Fibroblast of lung (primary cell): ENCODE measurements around the gene GAD1.

Experiments used
- CTCF ChIP-seq, 2 donors: IDR thresholded peaks in 1 of 2; conservative IDR thresholded peaks in 1 of 2; 1 replicate in 1 of 2; 2 replicates in 1 of 2; pipeline ENCODE4 v1.5.1; 2011 to 2012; ENCODE audit warnings: low read length in 2 of 2, control low read depth in 1 of 2, inconsistent platforms in 1 of 2, low read depth in 1 of 2, mild to moderate bottlenecking in 1 of 2
- EZH2 ChIP-seq: IDR thresholded peaks from 2 replicates; pipeline ENCODE4 v1.5.1; 2012; ENCODE audit warnings: low read length, control low read depth, mild to moderate bottlenecking; ENCODE audit errors: missing control alignments

DNA sequence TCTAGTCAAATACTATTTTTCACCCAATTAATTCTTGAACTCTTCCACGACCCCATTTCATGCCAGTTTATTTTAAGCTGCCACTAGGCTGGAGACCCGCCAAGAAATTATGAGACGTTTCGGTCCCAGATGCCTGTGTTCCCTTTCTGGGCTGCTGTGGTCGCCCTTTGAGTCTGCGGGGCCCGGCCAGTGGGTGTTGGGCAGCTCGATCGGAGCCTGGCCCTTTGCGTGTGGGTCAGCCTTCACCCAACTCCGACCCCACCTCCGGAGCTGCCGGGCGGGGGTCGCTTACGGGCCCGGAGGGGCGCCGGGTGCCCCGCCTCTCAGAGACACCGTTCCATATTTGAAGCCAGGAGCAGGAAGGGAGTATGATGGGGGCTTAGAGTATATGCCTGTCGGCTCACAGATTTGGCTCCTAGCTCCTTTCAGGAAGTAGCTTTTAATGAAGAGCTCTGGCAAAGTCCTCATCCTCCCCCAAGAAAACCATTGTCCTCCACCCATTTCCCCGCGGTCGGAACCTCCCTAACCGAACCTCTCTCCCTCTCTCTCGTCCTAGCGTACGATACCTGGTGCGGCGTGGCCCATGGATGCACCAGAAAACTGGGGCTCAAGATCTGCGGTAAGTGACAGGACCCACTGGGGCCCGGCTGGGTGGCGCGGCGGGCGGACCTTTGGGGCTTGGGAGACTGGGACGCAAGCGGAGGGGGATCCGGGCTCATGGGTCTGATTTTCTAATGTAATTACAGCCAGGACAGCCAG lies 5.0 kb downstream of the GAD1 start:
- TF ChIP-seq CTCF (conservative IDR thresholded peaks at IDR 0.05 in 1 of 2, IDR thresholded peaks at IDR 0.05 in 1 of 2; ENCODE audit: low read depth in 1 of 2, low read length in 2 of 2): no peak
- no peak for TF ChIP-seq EZH2
